GM18873 (cell line): ENCODE data around the gene TRIM63.

Experiments
- ATAC-seq: cut with Tn5 transposase; IDR thresholded peaks from one replicate; pipeline ENCODE4 v1.9.1; 2021; ENCODE audit warnings: mild to moderate bottlenecking, moderate library complexity, moderate number of reproducible peaks; ENCODE audit not compliant: unreplicated experiment, low FRiP score

TRIM63 gene

DNA sequence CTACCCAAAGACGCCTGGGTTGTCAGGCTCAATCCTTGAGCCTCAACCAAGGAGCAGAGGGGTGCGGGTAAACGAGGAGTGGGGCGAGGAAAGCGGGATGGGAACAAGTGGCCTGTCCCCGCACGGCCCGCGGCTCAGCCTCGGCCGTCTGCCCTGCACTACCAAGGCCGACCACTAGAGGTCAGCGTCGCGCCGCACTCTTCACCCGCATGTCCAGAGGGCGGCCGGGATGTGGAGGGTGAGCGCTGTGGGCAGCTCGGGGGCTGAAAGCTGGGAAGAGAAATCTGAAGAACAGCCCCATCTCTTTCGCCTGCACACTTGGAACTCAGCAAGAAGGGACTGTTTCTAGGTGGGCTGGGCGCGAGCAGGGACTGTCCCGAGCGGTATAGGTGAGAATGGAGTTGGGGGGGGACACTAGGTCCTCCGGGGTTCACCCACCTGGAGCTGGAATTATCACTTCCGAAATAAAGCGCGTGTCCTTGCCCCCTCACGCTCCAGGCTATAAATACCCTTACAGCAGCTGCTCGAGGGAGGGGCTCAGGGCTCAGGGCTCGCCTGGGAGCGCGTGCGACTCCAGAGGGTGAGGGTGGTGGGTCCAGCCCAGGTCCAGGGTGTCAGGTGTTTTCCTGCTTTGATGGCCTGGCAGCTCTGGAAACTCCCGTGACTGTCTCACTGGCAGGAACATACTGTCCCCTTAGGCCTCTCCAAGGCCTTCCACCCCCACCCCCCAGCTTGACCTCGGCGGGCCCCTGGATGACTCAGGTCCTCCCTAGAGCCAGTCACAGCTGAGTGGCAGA, 31.3 kb downstream of the TRIM63 start:
- ATAC-seq: peak; percentile 52

DNA sequence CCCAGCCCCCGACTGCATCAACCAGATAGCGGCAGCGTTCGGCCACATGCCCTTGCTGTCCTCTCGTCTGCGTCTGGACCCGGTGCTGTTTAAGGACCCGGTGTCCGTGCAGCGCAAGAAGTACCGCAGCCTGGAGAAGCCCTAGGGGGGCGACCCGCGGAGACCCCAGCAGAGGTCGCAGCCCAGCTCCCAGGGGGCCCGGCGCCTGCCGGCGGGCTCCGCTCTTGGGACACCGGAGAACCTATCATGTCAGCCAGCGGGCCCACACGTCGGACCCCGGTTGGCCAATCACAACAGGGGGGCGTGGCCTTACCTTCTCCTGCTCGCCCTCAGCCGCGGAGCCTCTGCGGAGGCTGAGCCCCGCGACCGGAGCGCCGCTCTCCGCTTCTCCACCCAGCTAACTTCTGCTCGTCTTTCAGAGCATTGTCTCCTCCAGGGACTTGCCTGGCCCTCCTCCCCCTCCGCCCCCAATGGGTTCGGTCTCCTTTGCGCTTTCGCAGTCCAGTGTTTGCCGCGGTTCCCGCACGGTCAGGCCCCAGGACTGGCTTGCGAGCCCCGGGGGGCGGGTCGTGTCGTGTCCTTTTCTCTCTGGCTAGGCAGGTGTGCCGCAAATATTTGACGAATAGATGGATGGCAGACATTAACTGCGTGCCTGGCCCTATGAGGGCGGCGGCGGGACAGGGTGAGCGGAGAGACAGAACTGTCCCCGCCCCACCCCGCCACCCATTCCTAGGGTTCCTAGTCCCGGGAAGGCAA, 32.0 kb downstream of the TRIM63 start:
- peak; percentile 68 for ATAC-seq

DNA sequence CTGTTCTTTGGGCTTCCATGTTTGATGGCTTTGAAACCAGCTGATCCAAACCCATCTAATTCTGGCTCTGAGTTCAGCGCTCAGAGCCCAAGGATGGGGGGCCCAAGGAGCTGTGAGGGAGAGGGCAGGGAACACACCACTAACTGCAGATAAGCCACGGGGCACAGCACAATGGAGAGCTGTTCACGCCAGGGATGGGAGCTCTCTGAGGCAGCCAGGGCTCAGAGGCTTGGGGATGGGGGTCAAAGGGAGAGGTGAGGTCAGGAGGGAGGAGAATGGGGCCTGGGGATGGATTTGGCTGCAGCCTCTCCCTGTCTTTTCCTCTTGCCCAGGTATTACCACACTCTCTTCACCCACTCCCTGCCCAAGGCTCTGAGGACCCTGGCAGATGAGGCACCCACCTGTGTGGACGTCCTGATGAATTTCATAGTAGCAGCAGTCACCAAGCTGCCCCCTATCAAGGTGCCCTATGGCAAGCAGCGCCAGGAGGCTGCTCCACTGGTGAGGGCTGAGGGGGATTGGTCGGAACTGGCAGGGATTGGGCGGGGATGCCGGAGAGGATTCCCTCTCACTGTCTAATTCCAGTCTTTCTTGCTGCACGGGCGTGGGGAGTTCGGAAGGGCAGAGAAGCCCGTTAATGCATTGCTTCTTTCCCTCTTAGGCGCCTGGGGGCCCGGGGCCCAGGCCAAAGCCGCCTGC, 32.8 kb downstream of the TRIM63 start:
- no peak for ATAC-seq

DNA sequence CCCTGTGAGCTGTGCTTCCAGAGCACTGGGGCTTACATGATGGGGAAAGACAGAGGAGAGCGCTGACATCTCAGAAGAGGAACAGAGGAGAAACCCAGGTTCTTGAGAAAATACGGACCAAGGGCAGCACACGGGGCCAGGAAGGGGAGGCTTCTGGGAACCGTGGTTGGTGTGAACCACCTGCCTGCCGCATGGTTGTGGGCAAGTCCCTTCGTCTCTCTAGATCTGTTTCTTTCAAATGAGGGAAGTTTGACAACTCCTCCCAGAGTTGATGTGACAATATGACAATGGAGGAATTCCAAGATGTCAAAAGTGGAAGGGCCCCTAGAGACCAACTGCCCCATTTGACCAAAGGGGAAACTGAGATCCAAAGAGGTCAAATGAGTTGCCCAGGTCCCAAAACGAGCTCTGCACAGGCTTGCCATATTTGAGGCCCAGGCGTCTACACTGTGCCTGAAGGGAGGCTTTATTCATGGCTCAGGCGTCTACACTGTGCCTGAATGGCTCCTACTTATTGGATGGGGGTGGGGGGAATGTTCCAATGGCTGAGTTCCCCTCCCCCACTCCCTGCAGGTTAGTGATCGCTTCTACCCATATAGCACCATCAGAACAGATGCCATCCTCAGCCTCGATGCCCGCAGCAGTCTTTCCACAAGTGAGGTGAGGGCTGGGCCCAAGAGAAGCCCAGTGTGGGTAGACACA, 34.6 kb downstream of the TRIM63 start:
- ATAC-seq: no peak

DNA sequence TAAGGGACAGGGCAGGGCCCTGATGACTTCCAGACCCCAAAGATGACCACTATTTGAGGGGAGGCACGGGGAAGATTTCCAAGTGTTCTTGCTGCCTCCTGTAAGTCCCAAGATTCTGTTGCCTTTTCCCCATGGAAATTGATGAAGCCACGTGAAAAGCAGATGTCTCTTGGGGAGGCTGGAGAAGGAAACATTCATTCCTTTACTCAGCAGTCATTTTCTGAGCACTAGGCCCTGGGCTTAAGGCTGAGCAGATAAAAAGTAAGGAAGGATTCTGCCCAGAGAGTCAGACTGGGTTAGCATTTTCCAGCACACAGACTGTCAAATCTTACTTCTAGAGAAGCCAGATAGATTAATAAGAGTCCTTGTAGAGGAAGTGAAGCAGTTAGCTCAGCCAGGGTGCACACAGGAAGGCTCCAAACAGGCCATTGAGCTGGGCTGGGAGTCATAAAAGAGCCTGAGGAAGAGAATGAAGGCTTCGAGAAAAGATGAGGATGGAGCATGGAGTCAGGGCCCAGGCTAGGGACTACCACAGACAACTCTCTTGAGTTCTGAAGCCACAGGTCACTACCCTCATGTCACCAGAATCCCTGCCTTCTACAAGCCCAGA, 35.7 kb downstream of the TRIM63 start:
- ATAC-seq: no peak

DNA sequence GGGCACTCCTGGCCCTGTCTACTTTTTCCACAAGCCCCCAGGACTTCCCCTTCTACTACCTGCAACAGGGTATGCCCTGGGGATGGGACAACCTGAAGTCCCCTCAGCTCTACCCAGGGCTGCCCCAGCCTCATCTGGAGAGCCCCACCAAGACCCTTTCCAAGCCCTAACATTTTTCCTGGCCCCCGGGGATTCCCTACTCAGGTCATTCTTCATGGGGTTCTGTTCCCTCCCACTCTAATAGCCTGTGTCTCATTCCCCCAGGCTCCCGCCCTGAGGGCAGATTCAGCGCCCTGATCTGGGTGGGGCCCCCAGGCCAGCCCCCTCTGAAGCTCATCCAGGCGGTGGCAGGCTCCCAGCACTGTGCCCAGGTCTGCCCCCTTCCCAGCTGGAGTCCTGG, 36.2 kb downstream of the TRIM63 start:
- no peak for ATAC-seq

DNA sequence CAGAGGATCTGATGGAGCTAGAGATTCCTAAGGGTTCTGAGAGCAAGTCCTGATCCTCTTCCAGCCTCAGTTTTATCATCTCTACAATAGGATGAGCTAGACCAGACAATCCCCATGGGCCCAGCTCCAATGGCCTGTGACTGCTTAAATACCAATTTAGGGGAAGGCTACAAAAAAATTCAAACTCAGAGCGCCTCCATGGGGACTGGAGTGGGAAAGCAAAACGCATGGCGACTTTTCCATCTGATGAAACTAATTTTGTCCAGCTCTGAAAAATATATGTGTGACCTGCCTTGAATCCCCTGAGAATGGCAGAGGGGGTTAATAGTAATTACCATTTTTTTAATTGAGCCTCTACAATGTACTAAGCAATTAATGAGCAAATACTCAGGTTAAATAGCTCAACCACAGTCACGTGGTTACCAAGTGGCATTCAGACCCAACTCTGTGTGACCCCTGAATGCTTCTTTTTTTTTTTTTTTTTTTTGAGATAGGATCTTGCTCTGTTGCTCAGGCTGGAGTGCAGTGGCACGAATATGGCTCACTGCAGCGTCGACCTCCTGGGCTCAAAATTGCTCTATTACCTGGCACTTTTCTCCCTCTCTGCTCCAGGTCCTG, 37.5 kb downstream of the TRIM63 start:
- ATAC-seq: no peak

DNA sequence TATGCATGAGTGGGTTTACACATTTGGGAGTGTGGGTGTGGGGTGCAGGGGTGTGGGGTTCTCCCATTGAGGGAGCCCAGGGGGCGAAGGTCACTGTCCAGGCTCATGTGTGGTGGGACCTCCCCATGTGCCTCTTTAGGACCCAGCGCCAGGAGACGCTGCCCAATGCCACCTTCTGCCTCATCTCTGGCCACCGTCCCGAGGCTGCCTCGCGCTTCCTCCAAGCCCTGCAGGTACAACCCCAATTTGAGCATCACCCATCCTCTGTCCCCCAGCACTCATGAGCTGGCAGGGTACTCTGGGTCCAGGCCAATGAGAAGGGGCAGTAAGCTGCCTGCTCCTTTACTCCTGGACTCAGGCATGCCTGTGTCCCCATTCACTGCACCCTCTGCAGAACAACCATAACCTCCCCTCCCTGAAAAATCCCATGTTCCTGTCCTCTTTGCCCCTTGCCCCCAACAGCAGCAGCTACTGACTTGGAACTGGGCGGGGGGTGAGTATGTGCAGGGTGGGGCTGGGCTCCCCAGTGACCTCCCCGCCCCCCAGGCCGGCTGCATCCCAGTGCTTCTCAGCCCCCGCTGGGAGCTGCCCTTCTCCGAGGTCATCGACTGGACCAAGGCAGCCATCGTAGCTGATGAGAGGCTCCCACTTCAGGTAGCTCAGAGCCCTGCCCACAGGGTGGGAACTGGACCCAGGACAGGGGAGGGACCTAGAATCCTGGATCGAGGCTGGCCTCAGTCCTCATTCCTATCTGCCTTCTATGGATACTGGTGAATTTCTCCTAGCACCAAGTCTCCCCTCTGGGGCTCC, 38.2 kb downstream of the TRIM63 start:
- ATAC-seq: no peak

DNA sequence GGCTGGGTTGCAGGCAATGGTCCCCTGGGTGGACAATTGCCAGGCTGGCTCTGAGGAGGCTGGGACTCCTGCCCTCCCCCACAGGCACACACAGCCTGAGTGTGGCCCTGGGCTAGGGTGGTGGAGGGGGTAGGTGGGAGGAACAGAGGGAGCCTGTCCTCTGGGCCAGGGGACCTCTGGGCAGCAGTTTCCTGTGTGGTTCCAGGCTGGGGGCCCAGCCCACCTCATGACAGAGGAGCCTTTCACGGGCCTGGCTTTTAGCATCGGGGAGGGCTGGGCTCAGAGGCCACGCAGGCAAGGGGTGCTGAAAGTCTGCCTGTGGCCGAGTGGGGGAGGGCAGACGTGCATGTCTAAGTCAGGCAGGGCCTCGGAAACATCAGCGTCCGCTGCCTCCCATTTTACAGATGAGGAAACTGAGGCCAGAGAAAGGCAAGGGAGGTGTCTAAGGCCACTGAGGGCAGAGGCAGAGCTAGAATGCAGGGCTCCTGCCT, 38.9 kb downstream of the TRIM63 start:
- no peak for ATAC-seq

DNA sequence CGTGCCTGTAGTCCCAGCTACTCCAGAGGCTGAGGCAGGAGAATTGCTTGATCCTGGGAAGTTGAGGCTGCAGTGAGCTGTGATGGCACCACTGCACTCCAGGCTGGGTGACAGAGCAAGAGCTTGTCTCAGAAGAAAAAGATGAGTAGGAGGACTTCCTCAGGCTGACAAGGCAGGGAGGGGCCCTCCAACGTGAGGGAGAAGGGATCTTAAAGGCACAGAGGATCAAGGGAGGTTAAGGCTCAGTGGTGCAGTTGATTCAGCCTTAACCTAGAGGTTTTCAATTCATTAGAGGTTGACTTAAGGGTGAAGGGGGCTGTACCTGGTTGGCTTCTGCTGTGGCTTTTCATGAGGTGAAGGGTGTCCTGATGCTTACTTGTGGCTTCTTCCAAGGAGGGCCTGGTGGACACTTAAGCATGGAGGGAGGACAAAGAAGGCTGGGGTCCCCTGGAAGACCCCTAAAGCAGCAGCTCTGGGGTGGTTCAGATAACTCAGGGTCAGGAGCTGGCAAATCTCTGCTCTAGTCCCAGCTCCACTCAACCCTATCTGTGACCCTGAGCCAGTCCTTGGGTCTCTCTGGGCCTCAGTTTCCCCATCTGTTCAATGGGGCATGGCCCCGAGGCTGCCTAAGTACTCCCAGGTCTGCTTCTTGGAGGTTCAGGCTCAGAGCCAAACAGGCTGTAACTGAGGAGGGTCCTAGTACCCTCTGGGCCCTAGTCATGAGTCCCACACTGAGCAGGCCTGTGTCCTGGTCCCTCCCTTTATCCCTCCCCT, 39.5 kb downstream of the TRIM63 start:
- no peak for ATAC-seq

DNA sequence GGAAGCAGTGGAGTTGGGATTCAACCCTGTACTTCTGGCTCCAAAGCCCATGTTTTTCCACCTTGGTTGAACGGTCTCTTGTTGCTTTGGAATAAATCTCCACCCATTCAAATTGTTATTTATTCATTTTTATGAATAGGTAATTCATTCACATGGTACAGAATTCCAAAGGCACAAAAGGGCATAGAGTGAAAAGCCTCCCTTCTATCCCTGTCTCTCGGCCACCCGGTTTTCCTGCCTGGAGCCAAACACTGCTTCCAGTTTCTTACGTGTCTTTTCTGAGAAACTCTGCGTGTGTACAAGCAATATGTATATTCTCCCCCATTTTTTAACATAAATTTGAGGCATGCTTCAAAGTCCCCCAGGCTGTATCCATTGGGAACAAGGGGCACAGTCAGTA, 41.9 kb downstream of the TRIM63 start:
- no peak for ATAC-seq

DNA sequence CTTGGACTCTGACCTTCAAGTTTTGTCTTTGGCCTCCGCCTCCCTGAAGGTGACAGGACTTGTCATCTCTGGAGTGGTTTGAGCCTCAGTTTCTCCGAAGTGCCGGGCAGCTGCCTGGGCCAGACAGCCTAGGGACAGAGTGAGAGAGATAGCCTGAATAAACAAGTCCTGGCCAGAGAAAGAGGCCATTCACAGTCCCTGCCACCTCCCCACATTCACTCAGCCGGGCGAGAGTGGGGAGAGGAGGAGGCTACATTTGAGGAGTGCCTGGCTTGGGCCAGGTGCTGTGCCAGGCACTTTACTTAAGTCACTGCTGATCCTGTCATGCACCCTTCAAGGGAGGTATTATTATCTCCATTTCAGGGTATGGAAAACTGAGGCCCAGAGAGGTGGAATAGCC, 42.4 kb downstream of the TRIM63 start:
- ATAC-seq: no peak

DNA sequence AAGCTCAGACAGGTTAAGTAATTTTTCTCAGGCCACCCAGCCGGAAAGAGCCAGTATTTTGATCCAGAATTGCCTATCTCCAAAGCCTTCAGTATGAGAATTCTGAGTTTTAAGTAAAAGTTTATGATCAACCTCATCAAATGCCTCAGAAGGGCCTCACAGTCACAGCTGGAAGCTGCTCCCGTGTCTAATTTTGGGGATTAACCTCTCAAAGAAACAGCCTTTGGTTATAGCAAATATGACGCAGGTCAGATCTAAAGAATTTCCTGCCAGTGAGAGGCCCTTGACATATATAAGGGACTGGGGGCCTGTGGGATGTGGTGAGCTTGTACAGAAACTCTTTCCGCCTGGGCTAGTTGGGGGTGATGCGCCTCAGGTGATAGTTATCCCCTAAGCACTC, 43.6 kb downstream of the TRIM63 start:
- no peak for ATAC-seq

DNA sequence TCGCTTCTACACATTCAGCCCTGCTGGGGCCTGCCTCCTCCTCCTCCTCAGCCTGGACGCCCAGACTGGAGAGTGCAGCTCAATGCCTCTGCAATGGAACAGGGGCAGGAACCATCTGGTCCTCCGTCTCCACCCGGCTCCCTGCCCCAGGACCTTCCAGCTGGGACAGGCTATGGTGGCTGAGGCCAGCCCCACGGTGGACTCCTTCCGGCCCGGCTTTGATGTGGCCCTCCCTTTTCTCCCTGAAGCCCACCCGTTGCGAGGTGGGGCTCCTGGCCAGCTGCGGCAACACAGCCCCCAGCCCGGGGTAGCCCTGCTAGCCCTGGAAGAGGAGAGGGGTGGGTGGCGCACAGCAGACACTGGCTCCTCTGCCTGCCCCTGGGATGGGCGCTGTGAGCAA, 44.4 kb downstream of the TRIM63 start:
- ATAC-seq: no peak

DNA sequence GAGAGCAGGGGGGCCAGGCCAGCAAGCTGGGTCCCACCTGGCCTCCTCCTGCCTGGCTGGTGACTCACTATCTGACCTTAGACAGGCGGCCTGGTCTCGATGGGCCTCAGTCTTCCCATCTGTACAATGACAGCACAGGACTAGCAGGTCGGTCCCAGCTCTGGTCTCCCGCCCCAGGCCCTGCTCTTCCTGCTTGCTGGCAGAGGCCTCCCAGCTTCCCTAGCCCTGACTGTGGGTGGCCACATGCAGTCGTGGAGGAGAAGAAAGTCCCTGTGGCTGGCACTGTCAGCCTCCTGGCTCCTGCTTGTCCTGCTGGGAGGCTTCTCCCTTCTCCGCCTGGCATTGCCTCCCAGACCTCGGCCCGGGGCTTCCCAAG, 45.0 kb downstream of the TRIM63 start:
- ATAC-seq: no peak

DNA sequence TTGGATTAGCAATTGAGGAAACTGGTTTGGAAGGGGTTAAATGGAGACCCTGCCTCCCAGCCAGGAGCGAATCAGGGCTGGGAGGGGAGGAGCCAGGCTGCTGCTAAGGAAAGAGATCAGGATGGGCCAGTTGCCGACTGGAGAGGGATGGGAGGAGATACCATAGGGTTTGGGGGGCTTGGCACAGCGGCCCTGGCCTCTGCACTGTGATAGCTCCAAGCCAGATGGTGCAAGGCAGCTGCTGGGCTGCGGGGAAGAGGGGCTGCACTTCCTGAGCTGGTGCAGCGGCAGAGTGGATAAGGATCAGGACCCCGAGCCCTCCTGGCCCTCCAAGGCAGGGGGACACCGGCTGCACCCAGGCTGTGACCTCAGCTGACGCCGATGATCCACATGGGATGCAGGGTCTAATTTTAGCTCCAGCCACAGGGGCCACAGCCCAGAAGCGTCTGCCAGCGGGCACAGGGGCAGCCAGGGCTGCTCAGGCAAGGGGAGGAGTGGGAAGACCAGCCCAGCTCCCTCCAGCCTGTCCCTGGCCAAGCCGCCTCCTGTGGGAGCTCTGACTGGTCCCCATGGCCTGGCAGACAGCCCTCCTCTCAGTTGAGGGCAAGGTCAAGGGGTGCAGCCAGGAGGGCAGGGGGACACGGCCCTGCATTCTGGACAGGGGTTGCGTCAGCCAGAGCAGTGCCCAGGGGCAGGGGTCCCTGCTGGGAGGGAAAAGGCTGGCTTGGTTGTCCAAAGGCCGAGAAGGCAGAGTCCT, 45.6 kb downstream of the TRIM63 start, which contains the start of gene EXTL1:
Gene EXTL1, plus strand, starts transcription at position 129 of the 757 bp plus-strand sequence. CDS start 872 bp downstream, outside the sequence.
- ATAC-seq: no peak

DNA sequence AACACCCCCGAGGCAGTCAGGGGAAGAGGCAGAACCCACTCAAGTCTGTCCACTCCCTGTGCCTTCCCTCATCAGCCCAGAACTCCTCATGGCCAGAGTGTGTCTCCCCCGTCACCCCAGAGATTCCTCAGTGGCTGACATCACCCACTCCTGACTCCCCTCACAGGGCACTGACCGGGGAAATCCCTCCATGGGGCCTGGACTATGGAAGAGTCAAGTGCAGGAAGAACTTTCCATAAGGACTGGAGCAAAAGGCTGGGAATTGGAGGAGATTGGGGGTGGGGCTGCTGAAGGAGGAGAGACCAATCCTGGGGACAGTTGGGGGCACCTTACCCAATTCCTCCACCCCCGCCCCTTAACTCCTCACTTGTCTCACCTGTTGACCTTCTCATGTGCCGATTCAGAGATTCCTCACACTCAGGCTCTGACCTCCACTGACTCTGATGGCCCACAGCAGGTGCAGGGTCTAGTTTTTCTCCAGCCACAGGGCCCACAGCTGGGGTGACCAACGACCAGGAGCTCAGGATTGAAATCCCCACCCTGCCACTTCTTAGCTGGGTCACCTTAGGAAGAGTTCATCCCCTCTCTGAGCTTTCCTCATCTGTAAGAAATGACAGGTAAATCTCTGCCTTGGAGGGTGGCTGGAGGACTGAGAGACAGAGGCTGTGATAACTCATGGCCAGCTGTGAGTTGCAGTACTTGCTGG, 46.3 kb downstream of the TRIM63 start:
- no peak for ATAC-seq
